Stomach smooth muscle (tissue), 2 donors: Measurements from ENCODE around the gene PYGB.

ENCODE experiments used
- H3K27ac ChIP-seq: one replicate; pipeline ENCODE4 v1.7.0; 2013; ENCODE audit warnings: mild to moderate bottlenecking, low read length, inconsistent platforms
- H3K27me3 ChIP-seq, 2 donors: one replicate each; pipeline ENCODE4 v1.7.0; 2013; ENCODE audit warnings: low read length in 2 of 2; ENCODE audit not compliant: insufficient read depth in 2 of 2, control insufficient read depth in 1 of 2
- H3K36me3 ChIP-seq, 2 donors: one replicate each; pipeline ENCODE4 v1.7.0; 2013; ENCODE audit warnings: low read length in 2 of 2; ENCODE audit not compliant: control insufficient read depth in 2 of 2, insufficient read depth in 2 of 2
- H3K4me1 ChIP-seq: one replicate; pipeline ENCODE4 v1.7.0; 2013; ENCODE audit warnings: low read length; ENCODE audit not compliant: control insufficient read depth, insufficient read depth
- H3K4me3 ChIP-seq, 2 donors: one replicate each; pipeline ENCODE4 v1.7.0; 2013; ENCODE audit warnings: low read length in 2 of 2
- H3K9ac ChIP-seq, 2 donors: one replicate each; pipeline ENCODE4 v1.7.0; 2013; ENCODE audit warnings: low read length in 2 of 2, mild to moderate bottlenecking in 1 of 2
- H3K9me3 ChIP-seq, 2 donors: one replicate each; pipeline ENCODE4 v1.7.0; 2013; ENCODE audit warnings: low read length in 2 of 2; ENCODE audit not compliant: control insufficient read depth in 2 of 2
- donor health status: healthy.
- donor health status: Pancreatic carcinoma.

The PYGB gene

DNA sequence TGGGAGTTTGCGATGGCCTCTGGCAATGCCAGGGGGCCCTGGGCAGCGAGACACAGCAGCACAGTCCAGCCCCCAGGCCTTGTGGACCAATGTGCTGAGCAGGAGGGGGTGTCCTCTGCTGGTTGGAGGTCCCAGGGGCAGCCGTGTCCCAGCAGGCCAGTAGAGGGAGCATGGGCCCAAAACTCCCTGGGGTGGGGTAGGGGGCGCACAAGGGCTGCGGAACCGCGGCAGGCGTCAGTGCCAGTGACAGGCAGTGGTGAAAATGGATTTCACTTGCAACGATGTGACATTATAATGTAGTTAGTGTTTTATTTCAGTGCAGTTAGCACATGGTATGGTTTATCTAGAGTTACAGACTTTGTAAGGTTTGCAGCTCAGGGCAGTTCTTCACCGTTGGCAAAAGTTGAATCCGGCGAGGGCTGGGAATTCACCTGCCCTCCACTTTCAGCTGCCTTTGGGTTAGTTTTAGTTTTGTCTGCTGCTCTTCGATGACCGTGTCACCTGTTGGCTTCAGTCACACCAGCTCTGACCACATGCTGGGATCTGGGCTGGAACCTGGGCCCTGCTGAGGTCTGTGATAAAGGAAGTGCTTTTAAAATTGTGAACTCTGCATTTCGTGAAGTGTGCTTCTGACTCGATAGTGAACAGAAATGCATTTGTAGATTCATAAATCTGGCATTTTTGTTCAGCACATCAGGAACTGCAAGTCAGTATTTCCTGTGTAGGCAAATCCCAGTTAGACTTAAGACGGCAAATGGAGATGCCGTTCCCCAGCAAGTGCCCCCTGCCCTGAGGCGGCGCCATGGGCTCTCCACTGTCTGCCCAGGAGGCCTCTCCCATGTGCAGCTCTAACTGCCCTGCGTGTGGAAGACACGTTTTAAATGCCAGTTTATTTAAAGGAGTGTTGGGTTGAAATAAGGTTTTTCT is 46.8 kb downstream of the PYGB start:
- Histone ChIP-seq H3K27ac (peak overlapping the region; percentile 64), H3K36me3 (peaks cover 40 to 48% of the 10 kb centered on the region in 2 donors), H3K27me3 (no peaks in the 10 kb centered on the region), H3K9ac (no peak overlapping the region), H3K9me3 (no peaks in the 10 kb centered on the region), H3K4me1 (peaks cover 30% of the 10 kb centered on the region), H3K4me3 (no peak overlapping the region)

DNA sequence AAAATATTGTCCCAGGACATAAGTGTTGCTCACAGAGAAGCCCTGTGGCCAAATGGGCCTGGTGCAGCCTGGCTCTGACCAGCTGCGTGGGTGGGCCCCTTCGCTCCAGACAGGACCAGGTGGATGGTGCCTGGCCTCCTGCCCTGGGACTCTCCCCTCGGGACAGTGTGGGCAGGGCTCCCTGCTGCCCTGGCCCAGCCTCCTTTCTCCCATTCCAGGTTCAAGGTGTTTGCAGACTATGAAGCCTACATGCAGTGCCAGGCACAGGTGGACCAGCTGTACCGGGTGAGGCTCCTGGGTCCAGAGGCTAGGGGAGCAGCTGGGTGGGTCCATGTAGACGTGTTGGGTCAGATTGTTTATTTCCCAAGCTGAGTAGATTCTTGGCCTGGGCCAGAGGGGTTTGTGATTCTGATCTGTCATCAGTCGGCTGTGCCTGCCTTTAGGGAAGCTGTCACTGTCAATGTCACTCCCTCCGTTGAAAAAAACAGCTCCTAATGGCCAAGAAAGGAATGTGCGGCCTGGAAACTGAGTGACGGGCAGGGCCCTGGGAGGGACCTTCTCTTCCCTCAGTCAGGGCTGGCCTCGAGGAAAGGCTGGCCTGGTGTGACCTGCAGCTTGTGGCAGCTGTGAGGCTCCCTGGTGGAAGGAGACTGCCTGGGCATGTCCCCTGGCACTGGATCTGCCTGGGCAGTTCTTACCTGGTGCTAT is 47.7 kb downstream of the PYGB start:
- Histone ChIP-seq H3K27ac (peak overlapping the region; percentile 64), H3K4me3 (no peak overlapping the region), H3K4me1 (peaks cover 30% of the 10 kb centered on the region), H3K27me3 (no peaks in the 10 kb centered on the region), H3K9ac (peak overlapping the region in 1 of 2 donors; percentile 22), H3K9me3 (no peaks in the 10 kb centered on the region), H3K36me3 (peaks cover 32 to 43% of the 10 kb centered on the region in 2 donors)

DNA sequence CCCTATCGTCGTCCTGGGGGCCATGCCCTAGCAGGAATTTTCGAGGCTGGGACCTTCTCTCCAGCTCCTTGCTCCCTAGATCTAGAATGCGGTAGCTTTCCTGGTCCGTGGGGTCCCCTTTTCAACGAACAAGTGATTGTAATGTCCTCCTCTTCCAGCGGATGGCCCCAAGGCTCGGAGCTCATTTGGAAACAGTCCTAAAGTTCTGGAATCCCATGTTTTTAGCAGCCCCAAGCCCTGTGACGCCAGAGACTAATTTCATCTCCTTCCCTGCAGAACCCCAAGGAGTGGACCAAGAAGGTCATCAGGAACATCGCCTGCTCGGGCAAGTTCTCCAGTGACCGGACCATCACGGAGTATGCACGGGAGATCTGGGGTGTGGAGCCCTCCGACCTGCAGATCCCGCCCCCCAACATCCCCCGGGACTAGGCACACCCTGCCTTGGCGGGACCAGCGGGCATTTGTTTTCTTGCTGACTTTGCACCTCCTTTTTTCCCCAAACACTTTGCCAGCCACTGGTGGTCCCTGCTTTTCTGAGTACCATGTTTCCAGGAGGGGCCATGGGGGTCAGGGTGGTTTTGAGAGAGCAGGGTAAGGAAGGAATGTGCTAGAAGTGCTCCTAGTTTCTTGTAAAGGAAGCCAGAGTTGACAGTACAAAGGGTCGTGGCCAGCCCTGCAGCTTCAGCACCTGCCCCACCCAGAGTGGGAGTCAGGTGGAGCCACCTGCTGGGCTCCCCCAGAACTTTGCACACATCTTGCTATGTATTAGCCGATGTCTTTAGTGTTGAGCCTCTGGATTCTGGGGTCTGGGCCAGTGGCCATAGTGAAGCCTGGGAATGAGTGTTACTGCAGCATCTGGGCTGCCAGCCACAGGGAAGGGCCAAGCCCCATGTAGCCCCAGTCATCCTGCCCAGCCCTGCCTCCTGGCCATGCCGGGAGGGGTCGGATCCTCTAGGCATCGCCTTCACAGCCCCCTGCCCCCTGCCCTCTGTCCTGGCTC is 48.5 kb downstream of the PYGB start:
- Histone ChIP-seq H3K27me3 (no peaks in the 10 kb centered on the region), H3K4me1 (peaks cover 30% of the 10 kb centered on the region), H3K9me3 (no peaks in the 10 kb centered on the region), H3K36me3 (peaks cover 25 to 35% of the 10 kb centered on the region in 2 donors), H3K27ac (peak overlapping the region; percentile 64), H3K9ac (peak overlapping the region; percentile 22 to 42), H3K4me3 (no peak overlapping the region)

DNA sequence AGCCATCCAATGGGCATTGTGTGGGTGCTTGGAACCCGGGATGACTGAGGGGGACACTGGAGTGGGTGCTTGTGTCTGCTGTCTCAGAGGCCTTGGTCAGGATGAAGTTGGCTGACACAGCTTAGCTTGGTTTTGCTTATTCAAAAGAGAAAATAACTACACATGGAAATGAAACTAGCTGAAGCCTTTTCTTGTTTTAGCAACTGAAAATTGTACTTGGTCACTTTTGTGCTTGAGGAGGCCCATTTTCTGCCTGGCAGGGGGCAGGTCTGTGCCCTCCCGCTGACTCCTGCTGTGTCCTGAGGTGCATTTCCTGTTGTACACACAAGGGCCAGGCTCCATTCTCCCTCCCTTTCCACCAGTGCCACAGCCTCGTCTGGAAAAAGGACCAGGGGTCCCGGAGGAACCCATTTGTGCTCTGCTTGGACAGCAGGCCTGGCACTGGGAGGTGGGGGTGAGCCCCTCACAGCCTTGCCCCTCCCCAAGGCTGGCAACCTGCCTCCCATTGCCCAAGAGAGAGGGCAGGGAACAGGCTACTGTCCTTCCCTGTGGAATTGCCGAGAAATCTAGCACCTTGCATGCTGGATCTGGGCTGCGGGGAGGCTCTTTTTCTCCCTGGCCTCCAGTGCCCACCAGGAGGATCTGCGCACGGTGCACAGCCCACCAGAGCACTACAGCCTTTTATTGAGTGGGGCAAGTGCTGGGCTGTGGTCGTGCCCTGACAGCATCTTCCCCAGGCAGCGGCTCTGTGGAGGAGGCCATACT is 49.4 kb downstream of the PYGB start:
- H3K4me3 ChIP-seq = no peak overlapping the region
- no peak overlapping the region for H3K9ac ChIP-seq
- peaks cover 27 to 29% of the 10 kb centered on the region in 2 donors for H3K36me3 ChIP-seq
- no peaks in the 10 kb centered on the region for H3K27me3 ChIP-seq
- no peaks in the 10 kb centered on the region for H3K9me3 ChIP-seq
- peaks cover 30% of the 10 kb centered on the region for H3K4me1 ChIP-seq
- H3K27ac ChIP-seq = peak overlapping the region; percentile 64

DNA sequence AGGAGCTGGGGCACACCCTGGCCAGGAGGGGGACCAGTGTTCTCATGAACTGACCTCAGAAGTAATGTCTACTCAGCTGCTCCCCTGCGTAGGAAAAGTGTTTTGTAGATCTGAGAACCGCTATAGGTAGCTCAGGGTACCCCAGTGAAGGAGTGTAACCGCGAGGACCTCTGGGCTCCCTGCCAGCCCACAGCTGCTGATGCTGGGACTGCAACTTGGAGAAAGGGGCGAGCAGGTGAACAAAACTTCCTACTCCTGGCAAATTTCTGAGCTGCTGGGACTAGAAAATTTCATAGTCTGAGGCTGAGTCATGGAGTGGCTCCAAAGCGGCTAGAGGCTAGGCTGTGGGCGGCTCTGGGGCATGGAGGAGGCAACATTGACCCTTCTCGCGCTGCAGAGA is 51.9 kb downstream of the PYGB start:
- Histone ChIP-seq H3K9ac (no peak overlapping the region), H3K36me3 (peaks cover 25 to 38% of the 10 kb centered on the region in 2 donors), H3K4me3 (no peak overlapping the region), H3K9me3 (no peaks in the 10 kb centered on the region), H3K27me3 (no peaks in the 10 kb centered on the region), H3K27ac (no peak overlapping the region), H3K4me1 (peaks cover 24% of the 10 kb centered on the region)

DNA sequence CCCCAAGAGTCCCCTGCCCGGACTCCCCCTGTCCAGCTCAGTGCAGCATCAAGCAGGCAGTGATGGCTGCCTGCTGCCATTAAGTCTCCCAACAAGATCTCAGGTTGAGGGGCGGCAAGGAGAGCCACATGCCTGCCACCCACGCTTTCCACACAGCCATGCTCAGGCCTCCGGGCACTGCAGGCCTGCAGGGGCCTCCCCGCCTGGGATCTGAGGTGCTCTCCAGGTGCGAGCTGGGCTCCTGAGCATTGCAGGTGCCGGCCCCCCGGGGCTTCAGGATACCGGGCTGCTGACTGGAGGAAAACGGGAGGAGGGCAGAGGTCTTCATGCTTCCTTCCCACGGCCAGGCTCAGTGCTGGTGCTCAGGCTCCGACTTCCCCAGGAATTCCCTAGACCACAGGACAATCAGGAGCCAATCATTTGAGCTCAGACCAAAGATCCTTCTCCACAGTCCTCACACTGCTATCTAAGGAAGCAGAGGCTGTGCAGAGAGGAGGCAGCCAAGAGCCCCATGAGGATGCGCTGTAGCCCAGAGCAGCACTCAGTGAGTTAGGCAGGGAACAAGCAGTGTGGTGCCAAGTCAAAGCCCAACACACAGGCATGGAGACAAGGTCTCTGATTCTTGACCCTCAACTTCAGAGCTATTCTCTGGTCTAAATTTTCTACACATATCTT is 52.7 kb downstream of the PYGB start:
- no peaks in the 10 kb centered on the region for H3K9me3 ChIP-seq
- H3K27me3 ChIP-seq = no peaks in the 10 kb centered on the region
- peaks cover 16% of the 10 kb centered on the region for H3K4me1 ChIP-seq
- H3K36me3 ChIP-seq = peaks cover 25 to 37% of the 10 kb centered on the region in 2 donors
- H3K9ac ChIP-seq = no peak overlapping the region
- peak overlapping the region; percentile 11 for H3K27ac ChIP-seq
- H3K4me3 ChIP-seq = no peak overlapping the region

DNA sequence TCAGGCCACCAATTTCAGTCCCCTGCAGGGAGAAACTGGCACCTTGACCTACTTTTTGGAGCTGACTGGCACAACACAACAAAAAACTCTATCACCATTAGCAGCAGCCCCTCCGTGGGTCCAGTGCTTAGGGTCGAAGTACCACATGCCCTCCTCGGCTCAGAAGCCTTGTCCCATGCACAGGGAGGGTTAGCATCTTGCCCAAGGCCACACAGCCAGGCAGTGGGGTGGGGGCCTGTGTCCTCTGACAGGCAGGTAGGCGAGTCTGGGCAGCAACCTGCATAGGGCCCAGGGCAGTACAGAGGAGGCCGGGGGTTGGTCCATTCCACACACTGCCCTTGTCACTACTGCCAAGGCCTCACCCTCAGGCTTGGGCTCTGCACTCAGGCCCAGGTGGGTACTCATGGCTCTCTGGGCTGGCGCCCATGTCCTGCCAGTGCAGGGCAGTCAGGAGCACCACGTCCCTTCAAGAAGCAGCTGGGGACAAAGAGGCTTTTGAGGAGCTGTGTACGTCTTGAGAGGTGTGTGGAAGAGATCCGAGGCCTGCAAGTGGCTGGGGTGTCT is 53.6 kb downstream of the PYGB start:
- Histone ChIP-seq H3K9ac (no peak overlapping the region), H3K27ac (peak overlapping the region; percentile 11), H3K4me3 (no peak overlapping the region), H3K27me3 (no peaks in the 10 kb centered on the region), H3K36me3 (peaks cover 19 to 35% of the 10 kb centered on the region in 2 donors), H3K4me1 (peaks cover 8% of the 10 kb centered on the region), H3K9me3 (no peaks in the 10 kb centered on the region)

DNA sequence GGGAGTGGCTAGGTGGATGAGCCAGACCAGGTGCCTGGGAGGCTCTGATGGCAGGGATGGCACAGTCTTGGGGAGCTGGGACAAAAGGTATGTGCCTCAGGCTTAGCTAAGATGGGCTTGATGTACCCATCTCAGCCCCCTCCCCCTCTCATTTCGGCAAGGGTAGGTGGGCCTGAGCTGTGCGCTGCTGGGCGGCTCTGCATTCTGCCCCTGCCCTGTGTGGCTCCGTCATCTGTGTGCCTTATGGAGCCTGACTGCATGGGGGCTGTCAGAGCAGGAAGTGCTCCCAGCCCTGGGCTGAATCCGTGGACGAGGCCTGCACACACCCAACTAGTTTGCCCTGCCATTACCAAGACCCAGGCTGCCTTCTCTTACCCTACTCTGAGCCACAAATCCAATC is 54.7 kb downstream of the PYGB start:
- Histone ChIP-seq H3K4me3 (no peak overlapping the region), H3K36me3 (peaks cover 10 to 30% of the 10 kb centered on the region in 2 donors), H3K4me1 (peaks cover 1% of the 10 kb centered on the region), H3K27ac (no peak overlapping the region), H3K9me3 (no peaks in the 10 kb centered on the region), H3K9ac (peak overlapping the region in 1 of 2 donors; percentile 21), H3K27me3 (no peaks in the 10 kb centered on the region)

DNA sequence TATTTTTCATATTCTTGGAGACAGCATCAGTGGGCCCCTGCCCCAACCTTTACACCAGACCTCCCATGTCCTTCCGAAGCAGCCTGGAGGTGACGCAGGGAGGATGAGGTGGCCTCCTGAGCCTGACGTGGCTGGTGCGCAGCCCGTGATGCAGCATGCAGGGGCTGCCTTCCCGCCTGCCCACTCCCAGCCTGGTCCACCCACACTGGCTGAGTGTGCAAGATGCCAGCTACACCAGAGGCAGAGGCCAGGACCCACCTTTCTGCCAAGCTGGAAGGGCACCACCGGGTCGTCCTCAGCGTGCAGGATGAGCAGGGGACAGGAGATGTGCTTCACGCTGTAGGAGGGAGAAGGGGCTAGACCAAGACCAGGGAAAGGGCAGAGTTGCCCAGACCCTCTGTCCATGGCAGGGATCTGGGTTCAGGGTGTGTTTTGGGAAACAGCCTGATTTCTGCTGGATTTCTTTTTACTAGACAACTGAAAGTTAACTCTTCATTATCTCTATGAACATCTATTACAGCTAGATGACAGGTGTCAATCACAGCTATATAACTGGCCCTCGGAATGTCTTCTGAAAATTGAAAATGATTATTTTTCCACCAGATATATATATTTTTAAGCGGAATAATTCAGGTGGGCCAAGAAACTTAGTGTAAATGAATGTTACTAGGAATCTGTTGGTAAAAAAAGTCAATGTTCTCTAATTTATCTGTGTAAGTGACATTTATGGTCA is 55.6 kb downstream of the PYGB start:
- Histone ChIP-seq H3K27ac (no peak overlapping the region), H3K4me3 (no peak overlapping the region), H3K4me1 (no peaks in the 10 kb centered on the region), H3K27me3 (no peaks in the 10 kb centered on the region), H3K9me3 (no peaks in the 10 kb centered on the region), H3K9ac (no peak overlapping the region), H3K36me3 (peaks cover 6 to 26% of the 10 kb centered on the region in 2 donors)
